GM13976 (cell line): ENCODE measurements around the gene MC2R.

Source experiments
- DNase-seq: peaks from one replicate; pipeline ENCODE4 v3.0.0; 2012; ENCODE audit warnings: low spot score
- CTCF ChIP-seq: IDR thresholded peaks from 2 replicates; pipeline ENCODE4 v1.5.1; 2012; ENCODE audit warnings: borderline replicate concordance, mild to moderate bottlenecking; ENCODE audit not compliant: insufficient read depth; ENCODE audit errors: extremely low read depth, missing control alignments, control extremely low read depth
- in situ Hi-C: fragments of 300-500 bp; cut with MboI; formaldehyde crosslinking; loops from one replicate; pipeline ENCODE4 v1.12.0; 2022; ENCODE audit warnings: low sequenced_read_pairs, mixed read lengths, inconsistent platforms; ENCODE audit not compliant: unreplicated experiment

The MC2R gene

GRCh38 chr18:13909141-13909940, 6.0 kb downstream of the MC2R start:
- in situ Hi-C loops: no loop called here
- TF ChIP-seq CTCF: no peak
- no peak for DNase-seq

GRCh38 chr18:13900633-13901032, 14.7 kb downstream of the MC2R start:
- no peak for DNase-seq
- TF ChIP-seq CTCF: no peak
- in situ Hi-C loops: no loop called here

- no peak for TF ChIP-seq CTCF
- in situ Hi-C loops: no loop called here
- DNase-seq: no peak
Observed at GRCh38 chr18:13895505-13896033, 19.8 kb downstream of the MC2R start.

GRCh38 chr18:13894531-13894930, 20.8 kb downstream of the MC2R start:
- in situ Hi-C loops: no loop called here
- no peak for DNase-seq
- no peak for TF ChIP-seq CTCF

- in situ Hi-C loops: no loop called here
- no peak for TF ChIP-seq CTCF
- DNase-seq: peak; percentile 83
Observed at GRCh38 chr18:13893418-13893760, 21.9 kb downstream of the MC2R start.

- in situ Hi-C loops: no loop called here
- TF ChIP-seq CTCF: no peak
- no peak for DNase-seq
Observed at GRCh38 chr18:13892098-13892497, 23.2 kb downstream of the MC2R start.

- TF ChIP-seq CTCF: no peak
- in situ Hi-C loops: no loop called here
- DNase-seq: no peak
Observed at GRCh38 chr18:13890761-13891361, 24.5 kb downstream of the MC2R start.
